ENCODE data around the gene SPECC1. TPM values are rescaled to one million over a fixed set of nuclear protein-coding genes. Genes with fewer than 3 reads are reported as not detected.

Gene SPECC1
- total and polyA plus RNA-seq, 2 of the 4 experiments (the other 2 are of a cell fraction): 16.9 to 26.2 TPM

- ChIA-PET POLR2A (ENCODE audit: unreplicated experiment) (no interaction called here), CTCF (no interaction called here)
- H3K27ac ChIP-seq (ENCODE audit: insufficient read depth, low read length): no peak overlapping the region
- H4K20me1 ChIP-seq (ENCODE audit: insufficient read depth, low read length): no peaks in the 10 kb centered on the region; the same call in 1 of the 2 replicates
- H4K8ac ChIP-seq (ENCODE audit: low read depth in 2 of 2, low read length in 2 of 2): no peak overlapping the region
- no peak overlapping the region for H3K4ac ChIP-seq (ENCODE audit: low read depth, low read length)
- no peak overlapping the region for H2BK20ac ChIP-seq (ENCODE audit: low read depth, low read length)
- H2AK9ac ChIP-seq (replicated peaks; ENCODE audit: low read depth, low read length, poor library complexity): no peak overlapping the region
- no peak overlapping the region for H2BK5ac ChIP-seq (ENCODE audit: low read depth, low read length, poor library complexity, severe bottlenecking)
- no peak overlapping the region for H3K23ac ChIP-seq (ENCODE audit: low read depth, low read length)
- no peak overlapping the region for H2BK120ac ChIP-seq (ENCODE audit: low read depth, low read length)
- H3K4me3 ChIP-seq (ENCODE audit: insufficient read depth, low read depth, low read length): no peak overlapping the region
- H3K9me1 ChIP-seq (ENCODE audit: insufficient read depth, low read length): peaks cover 3% of the 10 kb centered on the region; the same call in 1 of the 2 replicates
- H3K27me3 ChIP-seq (ENCODE audit: control insufficient read depth, insufficient read depth, low read length): no peaks in the 10 kb centered on the region
- ATAC-seq (ENCODE audit: low read depth) (no peak), DNase-seq (no peak)
- H3K79me1 ChIP-seq (ENCODE audit: low read depth in 1 of 2, low read length in 2 of 2): peaks cover 14 to 52% of the 10 kb centered on the region in 2 experiments
- H3K4me2 ChIP-seq (ENCODE audit: low read depth, low read length): no peak overlapping the region
- H2AFZ ChIP-seq (replicated peaks; ENCODE audit: low read length, poor library complexity): no peak overlapping the region
- 89% methylated on average over 3 of the region's 8 CpGs; no CpG with 5 or more reads in 1 of the 2 experiments for WGBS, 2 experiments (ENCODE audit: extremely low coverage in 2 of 2, insufficient read length in 1 of 2)
- no TSS peak for BruUV-seq (replicated peaks)
- H2AK5ac ChIP-seq (ENCODE audit: low read depth, low read length): no peak overlapping the region
- H3K9me3 ChIP-seq (ENCODE audit: control insufficient read depth, insufficient read depth, low read length): no peaks in the 10 kb centered on the region
- H3K36me3 ChIP-seq (ENCODE audit: control insufficient read depth, insufficient read depth, low read length): peaks cover 6% of the 10 kb centered on the region
- no peak overlapping the region for H3K14ac ChIP-seq (replicated peaks; ENCODE audit: low read depth, low read length)
- no peak overlapping the region for H3K9ac ChIP-seq (ENCODE audit: low read depth, low read length)
- no peak overlapping the region for H3K56ac ChIP-seq (ENCODE audit: extremely low read depth, insufficient read depth, low read length)
- no peaks in the 10 kb centered on the region for H3K4me1 ChIP-seq (ENCODE audit: control insufficient read depth, insufficient read depth, low read length)
- H4K5ac ChIP-seq (ENCODE audit: low read depth, low read length): no peak overlapping the region
- H4K91ac ChIP-seq (ENCODE audit: insufficient read depth, low read depth, low read length): no peak overlapping the region
- no peak overlapping the region for H2BK15ac ChIP-seq (ENCODE audit: low read depth, low read length)
- dilution Hi-C loops (cut with HindIII; ENCODE audit: low sequenced_read_pairs, unreplicated experiment) (no loop called here), in situ Hi-C loops (cut with MboI; ENCODE audit: low sequenced_read_pairs) (loop anchor here (5.0 kb wide), 1 partner anchor 82 kb away; no protein-coding TSS in a partner anchor), intact Hi-C loops (cut with micrococcal nuclease) (no loop called here)
- TF ChIP-seq FOS (IDR thresholded peaks at IDR 0.05; ENCODE audit: low read depth, low read length) (no peak), MAZ (IDR thresholded peaks at IDR 0.05; ENCODE audit: borderline replicate concordance, low read depth, low read length) (no peak), RCOR1 (IDR thresholded peaks at IDR 0.05; ENCODE audit: insufficient replicate concordance, low read length) (no peak), CEBPB (IDR thresholded peaks at IDR 0.05; ENCODE audit: low read depth, low read length) (no peak), MAFK (IDR thresholded peaks at IDR 0.05; ENCODE audit: low read depth, low read length) (no peak), BHLHE40 (IDR thresholded peaks at IDR 0.05; ENCODE audit: low read depth, low read length) (no peak)
- H3K18ac ChIP-seq (ENCODE audit: low read depth, low read length): no peak overlapping the region
Measured at GRCh38 chr17:20214794-20215193, 205.6 kb downstream of the SPECC1 start.

All from IMR-90 (cell line).